Stimulated activated CD4-positive, alpha-beta T cell treated with anti-CD3 and anti-CD28 coated beads, Interleukin-12 subunit alpha, Interleukin-12 subunit beta, amount 100 ng/mL, for 24 hours (primary cell): ENCODE data around the gene IL3.

Source experiments
- DNase-seq, 2 experiments: peaks; one replicate each; pipeline ENCODE4 v3.0.0-alpha.2; 2020; ENCODE audit warnings: low read depth in 2 of 2

IL3 gene

GRCh38 chr5:132025403-132025971 lies 35.0 kb upstream of the IL3 start:
- no peak for DNase-seq

- peak in 1 of 2 experiments; percentile 38 for DNase-seq
These were observed 33.9 kb upstream of the IL3 start for GRCh38 chr5:132026516-132027008.

GRCh38 chr5:132027027-132027426 lies 33.4 kb upstream of the IL3 start:
- no peak for DNase-seq

GRCh38 chr5:132029609-132030330 lies 30.7 kb upstream of the IL3 start:
- DNase-seq, result no peak

- DNase-seq, result no peak
These were observed 29.8 kb upstream of the IL3 start for GRCh38 chr5:132030610-132031009.

- no peak for DNase-seq
These were observed 28.3 kb upstream of the IL3 start for GRCh38 chr5:132032196-132032595.

- no peak for DNase-seq
These were observed 27.3 kb upstream of the IL3 start for GRCh38 chr5:132033122-132033521.

GRCh38 chr5:132037353-132037752 lies 23.1 kb upstream of the IL3 start:
- no peak for DNase-seq

- no peak for DNase-seq
These were observed 16.2 kb upstream of the IL3 start for GRCh38 chr5:132044207-132044606.

GRCh38 chr5:132046880-132047299 lies 13.6 kb upstream of the IL3 start:
- DNase-seq, result no peak

GRCh38 chr5:132049093-132049492 lies 11.4 kb upstream of the IL3 start:
- no peak for DNase-seq

- no peak for DNase-seq
These were observed 10.9 kb upstream of the IL3 start for GRCh38 chr5:132049559-132049958.

- no peak for DNase-seq
These were observed 10.3 kb upstream of the IL3 start for GRCh38 chr5:132050136-132050535.

- no peak for DNase-seq
These were observed 9.5 kb upstream of the IL3 start for GRCh38 chr5:132050661-132051552.

GRCh38 chr5:132052520-132052919 lies 7.9 kb upstream of the IL3 start:
- DNase-seq, result no peak

GRCh38 chr5:132053483-132053882 lies 7.0 kb upstream of the IL3 start:
- no peak for DNase-seq

- no peak for DNase-seq
These were observed 6.3 kb upstream of the IL3 start for GRCh38 chr5:132054031-132054696.

GRCh38 chr5:132054697-132055440 lies 5.6 kb upstream of the IL3 start:
- DNase-seq, result no peak

GRCh38 chr5:132055441-132055807 lies 5.0 kb upstream of the IL3 start:
- no peak for DNase-seq

GRCh38 chr5:132055808-132056609 lies 4.4 kb upstream of the IL3 start:
- DNase-seq, result no peak
